Mesendoderm (in vitro differentiated cells): Measurements from ENCODE around the gene SRSF10.
"Not testable (repeated sequence)": the region's sequence is repeated elsewhere in the genome, so short reads cannot be mapped to it uniquely, and the experiment has no call there.

Source experiments
- DNase-seq: peaks from one replicate; pipeline ENCODE4 v3.0.0; 2013
- H2AK5ac ChIP-seq: 2 replicates; pipeline ENCODE4 v1.6.1; 2013; ENCODE audit warnings: low read length, inconsistent platforms
- H2BK120ac ChIP-seq: 2 replicates; pipeline ENCODE4 v1.6.1; 2013; ENCODE audit warnings: low read depth, mild to moderate bottlenecking, low read length, moderate library complexity, mixed read lengths
- H2BK15ac ChIP-seq: replicated peaks from 2 replicates; pipeline ENCODE4 v1.6.1; 2013; ENCODE audit warnings: low read depth, mild to moderate bottlenecking, moderate library complexity
- H2BK5ac ChIP-seq: 2 replicates; pipeline ENCODE4 v1.6.1; 2013; ENCODE audit warnings: low read length, inconsistent platforms
- H3K18ac ChIP-seq: 2 replicates; pipeline ENCODE4 v1.6.1; 2013; ENCODE audit warnings: mild to moderate bottlenecking, low read length, mixed read lengths
- H3K23ac ChIP-seq: one replicate; pipeline ENCODE4 v1.6.1; 2013; ENCODE audit warnings: low read length
- H3K27ac ChIP-seq: 2 replicates; pipeline ENCODE4 v1.5.1; 2013; ENCODE audit warnings: low read depth, mild to moderate bottlenecking, inconsistent platforms, low read length, moderate library complexity
- H3K27me3 ChIP-seq: 2 replicates; pipeline ENCODE4 v1.6.1; 2013; ENCODE audit warnings: low read length, control low read depth, mild to moderate bottlenecking, inconsistent platforms; ENCODE audit not compliant: insufficient read depth, poor library complexity
- H3K36me3 ChIP-seq: 2 replicates; pipeline ENCODE4 v1.6.1; 2013; ENCODE audit warnings: low read length, inconsistent platforms; ENCODE audit not compliant: control insufficient read depth, insufficient read depth
- H3K4ac ChIP-seq: one replicate; pipeline ENCODE4 v1.6.1; 2013; ENCODE audit warnings: low read depth, mild to moderate bottlenecking, low read length, moderate library complexity
- H3K4me1 ChIP-seq: 2 replicates; pipeline ENCODE4 v1.6.1; 2013; ENCODE audit warnings: low read depth, low read length, inconsistent platforms; ENCODE audit not compliant: control insufficient read depth
- H3K4me2 ChIP-seq: 2 replicates; pipeline ENCODE4 v1.6.1; 2013; ENCODE audit warnings: low read length
- H3K4me3 ChIP-seq: 2 replicates; pipeline ENCODE4 v1.5.1; 2013; ENCODE audit warnings: mild to moderate bottlenecking, low read length
- H3K56ac ChIP-seq: one replicate; pipeline ENCODE4 v1.6.1; 2013; ENCODE audit warnings: low read length
- H3K79me1 ChIP-seq: 2 replicates; pipeline ENCODE4 v1.6.1; 2013; ENCODE audit warnings: low read length, inconsistent platforms
- H3K79me2 ChIP-seq: 2 replicates; pipeline ENCODE4 v1.6.1; 2013; ENCODE audit warnings: mild to moderate bottlenecking, low read length; ENCODE audit not compliant: control insufficient read depth, insufficient read depth
- H3K9ac ChIP-seq: 2 replicates; pipeline ENCODE4 v1.6.1; 2013; ENCODE audit warnings: low read length, inconsistent platforms
- H4K5ac ChIP-seq: one replicate; pipeline ENCODE4 v1.6.1; 2013; ENCODE audit warnings: low read length
- H4K8ac ChIP-seq: one replicate; pipeline ENCODE4 v1.6.1; 2013; ENCODE audit warnings: low read depth, mild to moderate bottlenecking, control low read depth, low read length, moderate library complexity
- WGBS: extraction: QIAGEN DNeasy Blood & Tissue Kit; methylation state at CpG from one replicate; pipeline ENCODE4 v1.1.7; 2013; ENCODE audit warnings: low lambda C conversion rate, missing lambda C conversion rate; ENCODE audit not compliant: insufficient coverage; ENCODE audit errors: extremely low coverage; 5-methylcytosine and 5-hydroxymethylcytosine counted together

The SRSF10 gene

GRCh38 chr1:24020025-24020424 lies 39.9 kb upstream of the SRSF10 start:
- H3K4me1 ChIP-seq = no peaks in the 10 kb centered on the region
- WGBS = no CpG with 5 or more reads among the region's 5 CpGs

GRCh38 chr1:24018611-24019580 lies 38.8 kb upstream of the SRSF10 start:
- H2BK15ac ChIP-seq = no peak overlapping the region
- no peaks in the 10 kb centered on the region for H3K79me2 ChIP-seq
- DNase-seq = peak; percentile 85
- H3K36me3 ChIP-seq = no peaks in the 10 kb centered on the region
- no peak overlapping the region for H3K4ac ChIP-seq
- no peak overlapping the region for H3K4me3 ChIP-seq
- H4K8ac ChIP-seq = no peak overlapping the region
- no peaks in the 10 kb centered on the region for H3K79me1 ChIP-seq
- no peak overlapping the region for H3K56ac ChIP-seq
- H3K9ac ChIP-seq = no peak overlapping the region
- no peaks in the 10 kb centered on the region for H3K27me3 ChIP-seq
- H2AK5ac ChIP-seq = no peak overlapping the region
- no peak overlapping the region for H2BK120ac ChIP-seq
- no peak overlapping the region for H4K5ac ChIP-seq
- H3K23ac ChIP-seq = no peak overlapping the region
- H3K4me1 ChIP-seq = no peaks in the 10 kb centered on the region
- H2BK5ac ChIP-seq = no peak overlapping the region
- no peak overlapping the region for H3K27ac ChIP-seq
- WGBS = no CpG with 5 or more reads among the region's 20 CpGs
- no peak overlapping the region for H3K18ac ChIP-seq
- H3K4me2 ChIP-seq = no peak overlapping the region

More at GRCh38 chr1:24020025-24020424, 39.9 kb upstream of the SRSF10 start:
- H3K9ac ChIP-seq = no peak overlapping the region
- no peaks in the 10 kb centered on the region for H3K79me2 ChIP-seq
- H3K79me1 ChIP-seq = no peaks in the 10 kb centered on the region
- no peak overlapping the region for H3K4ac ChIP-seq
- H2BK15ac ChIP-seq = no peak overlapping the region
- H3K18ac ChIP-seq = no peak overlapping the region
- no peak for DNase-seq
- H3K4me2 ChIP-seq = no peak overlapping the region
- no peak overlapping the region for H4K5ac ChIP-seq
- no peak overlapping the region for H3K27ac ChIP-seq
- H3K36me3 ChIP-seq = no peaks in the 10 kb centered on the region
- H4K8ac ChIP-seq = no peak overlapping the region
- no peak overlapping the region for H3K56ac ChIP-seq
- no peaks in the 10 kb centered on the region for H3K27me3 ChIP-seq
- no peak overlapping the region for H3K4me3 ChIP-seq
- H2BK120ac ChIP-seq = no peak overlapping the region
- H2AK5ac ChIP-seq = no peak overlapping the region
- no peak overlapping the region for H3K23ac ChIP-seq
- no peak overlapping the region for H2BK5ac ChIP-seq

GRCh38 chr1:24015221-24016210 lies 35.4 kb upstream of the SRSF10 start:
- no peaks in the 10 kb centered on the region for H3K79me2 ChIP-seq
- H3K18ac ChIP-seq = no peak overlapping the region
- no peak overlapping the region for H4K8ac ChIP-seq
- H3K27me3 ChIP-seq = no peaks in the 10 kb centered on the region
- no peak overlapping the region for H2BK5ac ChIP-seq
- H3K9ac ChIP-seq = no peak overlapping the region
- WGBS = no CpG with 5 or more reads among the region's 6 CpGs
- no peak overlapping the region for H3K4me2 ChIP-seq
- H3K4me3 ChIP-seq = no peak overlapping the region
- H3K56ac ChIP-seq = no peak overlapping the region
- no peak overlapping the region for H3K23ac ChIP-seq
- no peaks in the 10 kb centered on the region for H3K79me1 ChIP-seq
- H3K27ac ChIP-seq = no peak overlapping the region
- no peak overlapping the region for H3K4ac ChIP-seq
- no peak for DNase-seq
- no peak overlapping the region for H2BK15ac ChIP-seq
- H2AK5ac ChIP-seq = no peak overlapping the region
- no peaks in the 10 kb centered on the region for H3K36me3 ChIP-seq
- no peaks in the 10 kb centered on the region for H3K4me1 ChIP-seq
- no peak overlapping the region for H4K5ac ChIP-seq
- no peak overlapping the region for H2BK120ac ChIP-seq

- not testable (repeated sequence) for H3K4me1 ChIP-seq, DNase-seq, H4K5ac ChIP-seq, H3K79me1 ChIP-seq, H2AK5ac ChIP-seq, H3K27ac ChIP-seq, H2BK5ac ChIP-seq, H2BK120ac ChIP-seq, H3K36me3 ChIP-seq, H3K4me2 ChIP-seq, H3K18ac ChIP-seq, H3K27me3 ChIP-seq, H3K23ac ChIP-seq, H2BK15ac ChIP-seq, H4K8ac ChIP-seq, H3K9ac ChIP-seq, H3K56ac ChIP-seq, H3K4me3 ChIP-seq, H3K4ac ChIP-seq, H3K79me2 ChIP-seq
- WGBS = no CpG with 5 or more reads among the region's 8 CpGs
Observed at GRCh38 chr1:24012878-24013277, 32.8 kb upstream of the SRSF10 start.

GRCh38 chr1:24010650-24011049 lies 30.5 kb upstream of the SRSF10 start:
- Histone ChIP-seq H3K23ac (no peak overlapping the region), H3K56ac (no peak overlapping the region), H3K27me3 (no peaks in the 10 kb centered on the region), H3K27ac (no peak overlapping the region), H3K18ac (no peak overlapping the region), H2AK5ac (no peak overlapping the region), H3K9ac (no peak overlapping the region), H2BK15ac (no peak overlapping the region), H2BK120ac (no peak overlapping the region), H3K79me1 (no peaks in the 10 kb centered on the region), H3K4me1 (no peaks in the 10 kb centered on the region), H4K8ac (no peak overlapping the region), H3K36me3 (no peaks in the 10 kb centered on the region), H2BK5ac (no peak overlapping the region), H3K4me3 (no peak overlapping the region), H3K79me2 (no peaks in the 10 kb centered on the region), H4K5ac (no peak overlapping the region), H3K4me2 (no peak overlapping the region), H3K4ac (no peak overlapping the region)
- no peak for DNase-seq
- 100% methylated on average over 2 of the region's 5 CpGs for WGBS
